Measurements from ENCODE around the gene NKD1.
A peak's percentile ranks its signal among the peaks of the same experiment; 100 is the strongest.

Gene NKD1

DNA sequence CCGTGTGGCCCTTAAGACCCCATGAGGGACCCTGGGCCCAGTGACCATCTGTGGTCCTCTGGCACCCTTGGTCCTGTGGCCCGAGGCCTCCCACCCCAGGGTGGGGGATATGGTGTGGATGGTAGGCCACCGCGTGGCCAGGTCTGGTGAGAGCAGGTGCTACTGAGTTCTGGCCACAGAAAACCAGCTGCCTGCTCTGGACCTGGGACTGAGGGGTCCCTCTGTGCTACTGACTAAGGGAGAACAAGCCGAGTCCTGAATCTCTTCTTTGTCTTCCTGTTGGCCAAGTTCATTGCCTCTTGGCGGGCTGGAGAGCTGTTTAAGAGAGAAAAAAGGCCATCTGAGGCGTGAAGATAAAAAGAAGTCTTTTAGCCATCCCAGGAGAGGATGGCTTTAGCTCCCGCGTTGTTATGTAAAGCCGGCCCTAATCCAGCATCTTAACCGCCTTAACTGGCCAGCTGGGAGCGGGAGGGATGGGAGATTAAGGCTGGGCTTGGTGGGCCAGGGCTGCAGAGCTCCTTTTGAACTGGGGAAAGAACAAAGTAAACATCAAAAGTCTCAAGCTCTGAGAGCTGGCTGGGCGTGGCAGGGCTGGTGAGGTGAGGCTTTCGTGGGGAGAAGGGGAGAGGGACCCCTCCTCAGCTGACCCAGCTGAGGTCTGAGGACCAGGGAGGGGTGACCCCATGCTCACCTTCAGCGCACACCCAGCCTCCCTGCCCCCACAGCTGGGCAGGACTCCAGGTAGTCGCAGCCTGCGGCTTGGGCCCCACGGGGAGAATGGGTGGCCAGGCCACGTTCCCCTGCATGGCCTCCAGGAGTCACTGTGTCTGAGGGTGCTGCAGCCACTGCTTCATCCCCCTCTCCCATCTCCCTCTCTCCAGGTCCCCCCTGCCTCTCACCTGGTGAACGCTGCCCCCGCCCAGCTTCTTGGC is 62.4 kb downstream of the NKD1 start:
- DNase-seq = peak in 17 of 58 donors; percentile 11 to 72 (median 30)

DNA sequence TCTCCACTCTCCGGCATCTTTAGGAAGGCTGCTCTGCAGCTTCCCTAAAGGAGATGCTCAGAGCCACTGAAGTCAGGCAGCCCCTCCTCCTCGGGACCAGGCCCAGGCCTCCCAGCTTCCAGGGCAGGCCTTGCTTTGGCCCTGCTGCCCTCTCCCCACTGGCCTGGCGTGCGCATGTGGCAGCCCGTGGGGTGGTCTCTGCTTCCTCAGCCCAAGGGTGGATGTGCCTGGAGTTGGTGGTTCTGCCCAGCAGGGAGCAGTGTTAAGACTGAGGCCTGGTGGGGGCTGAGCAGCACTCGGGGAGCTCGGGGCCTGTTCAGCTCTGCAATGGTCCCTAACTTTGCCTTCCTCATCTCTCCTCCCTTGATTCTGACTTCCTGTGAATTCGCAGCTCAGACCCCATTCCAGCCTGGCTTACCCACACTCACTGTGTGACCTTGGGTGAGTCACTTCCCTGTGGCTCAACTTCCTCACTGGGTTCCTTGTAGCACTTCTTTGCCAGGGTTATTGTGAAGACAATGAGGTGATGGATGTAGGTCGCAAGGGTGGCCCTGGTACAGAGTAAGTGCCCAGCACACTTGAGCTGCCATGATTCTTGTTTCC is 63.2 kb downstream of the NKD1 start:
- DNase-seq = no peak

DNA sequence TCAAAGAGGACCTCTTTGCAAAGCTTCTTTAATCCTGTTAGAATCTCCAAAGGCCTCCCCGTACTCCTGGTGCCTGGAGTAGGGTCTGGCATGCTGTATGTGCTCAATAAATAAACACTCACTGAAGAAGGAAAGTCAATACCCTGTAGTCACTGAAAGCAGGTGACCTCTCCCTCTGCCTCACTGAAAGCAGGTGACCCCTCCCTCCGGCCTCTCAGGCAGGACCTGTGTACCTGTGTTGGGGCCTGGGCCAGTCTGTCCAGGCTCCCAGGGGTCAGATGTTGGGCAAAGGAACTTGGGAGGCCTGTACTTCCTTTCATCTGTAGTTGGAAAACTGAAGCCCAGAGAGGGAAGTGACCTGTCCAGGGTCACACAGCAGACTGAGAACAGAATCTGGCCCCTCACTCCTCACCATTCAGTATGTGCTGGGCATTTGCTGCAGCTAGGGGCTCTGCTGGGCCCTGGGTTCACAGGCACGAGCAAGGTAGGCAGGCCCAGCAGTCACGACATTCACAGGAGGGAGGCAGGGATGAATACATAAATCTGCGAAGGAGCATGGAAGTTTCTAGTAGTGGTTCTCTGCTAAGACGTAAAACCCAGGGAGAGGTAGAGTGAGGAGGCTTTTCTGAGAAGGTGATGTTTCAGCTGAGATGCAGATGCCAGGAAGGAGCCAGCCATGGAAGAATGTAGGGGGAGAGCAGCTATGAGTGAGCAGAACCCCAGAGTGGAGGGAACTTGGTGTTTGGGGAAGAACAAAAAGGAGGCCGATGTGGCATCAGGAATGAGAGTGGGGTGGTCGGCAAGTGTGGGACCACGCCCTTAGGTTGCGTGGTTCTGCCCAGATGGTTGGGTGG is 64.0 kb downstream of the NKD1 start:
- DNase-seq = no peak

DNA sequence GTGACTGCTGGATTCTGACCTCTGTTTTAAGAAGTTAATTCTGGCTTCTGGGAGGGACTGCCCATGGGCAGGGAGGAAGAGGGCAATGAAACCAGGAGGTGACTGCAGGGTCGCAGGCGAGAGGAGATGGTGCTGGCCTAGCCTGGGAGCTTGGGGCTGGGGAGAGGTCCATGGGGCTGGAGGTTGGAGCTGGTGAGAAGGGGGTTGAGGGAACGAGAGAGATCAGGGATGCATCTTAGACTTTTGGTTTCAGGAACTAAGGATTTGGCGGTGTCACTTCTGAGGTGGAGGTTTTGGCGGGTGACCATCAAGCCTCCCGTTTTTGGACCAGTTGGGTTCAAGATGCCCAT is 64.6 kb downstream of the NKD1 start:
- DNase-seq = no peak

DNA sequence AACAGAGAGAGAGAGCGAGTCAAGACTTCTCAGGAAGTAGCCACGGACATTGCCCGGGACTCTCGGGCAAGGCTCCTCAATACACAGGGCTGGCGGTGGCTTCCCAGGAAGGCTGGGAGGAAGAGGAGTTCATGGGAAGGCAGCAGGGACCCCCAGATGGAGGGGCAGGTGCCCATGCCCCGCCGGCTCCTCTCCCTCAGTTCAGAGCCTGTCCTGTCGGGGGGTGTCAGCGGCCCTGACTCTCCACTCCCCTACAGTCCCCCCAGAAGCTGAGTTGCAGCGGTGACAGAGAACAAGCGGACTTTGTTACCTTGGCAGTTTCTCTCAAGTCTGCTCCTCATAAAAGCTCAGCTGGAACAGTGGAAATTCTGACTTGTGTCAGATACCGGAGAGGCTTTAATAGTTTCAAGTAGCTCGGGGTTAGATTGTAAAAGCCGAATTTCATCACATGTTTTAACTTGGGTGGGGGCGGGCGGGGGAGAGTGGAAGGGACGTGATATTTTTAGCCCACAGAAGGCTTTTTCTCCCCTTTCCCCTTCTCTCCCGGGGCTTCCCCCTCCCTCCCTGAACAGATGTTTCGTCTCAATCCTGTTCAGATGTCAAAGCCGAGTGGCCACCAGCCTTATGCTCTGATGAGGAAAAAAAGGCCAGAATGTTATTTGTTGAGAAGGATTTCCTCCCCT is 65.2 kb downstream of the NKD1 start:
- no peak for DNase-seq

DNA sequence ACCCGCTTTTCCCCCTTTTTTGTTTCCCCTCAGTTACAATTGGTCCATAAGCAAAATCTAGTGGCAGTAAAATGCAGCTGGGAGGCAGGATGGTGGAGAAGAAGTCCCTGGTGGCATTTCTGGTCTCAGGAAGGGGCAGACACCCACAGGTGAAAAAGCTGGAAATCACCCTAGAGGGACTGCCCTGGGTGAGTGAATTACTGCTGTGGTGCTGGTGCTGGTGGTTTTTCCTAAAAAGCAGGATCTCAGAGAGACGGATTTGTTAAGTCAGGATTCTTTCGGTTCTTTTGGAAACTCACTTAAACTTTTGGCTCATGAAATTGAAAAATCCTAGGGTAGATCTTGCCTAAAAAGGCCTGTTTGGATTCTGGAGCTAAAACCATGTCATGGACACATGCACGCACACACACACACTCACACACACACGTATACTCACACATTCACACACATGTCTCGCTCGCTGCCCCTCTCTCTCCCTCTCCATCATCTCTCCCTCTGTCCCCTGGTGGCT is 65.8 kb downstream of the NKD1 start:
- no peak for DNase-seq

DNA sequence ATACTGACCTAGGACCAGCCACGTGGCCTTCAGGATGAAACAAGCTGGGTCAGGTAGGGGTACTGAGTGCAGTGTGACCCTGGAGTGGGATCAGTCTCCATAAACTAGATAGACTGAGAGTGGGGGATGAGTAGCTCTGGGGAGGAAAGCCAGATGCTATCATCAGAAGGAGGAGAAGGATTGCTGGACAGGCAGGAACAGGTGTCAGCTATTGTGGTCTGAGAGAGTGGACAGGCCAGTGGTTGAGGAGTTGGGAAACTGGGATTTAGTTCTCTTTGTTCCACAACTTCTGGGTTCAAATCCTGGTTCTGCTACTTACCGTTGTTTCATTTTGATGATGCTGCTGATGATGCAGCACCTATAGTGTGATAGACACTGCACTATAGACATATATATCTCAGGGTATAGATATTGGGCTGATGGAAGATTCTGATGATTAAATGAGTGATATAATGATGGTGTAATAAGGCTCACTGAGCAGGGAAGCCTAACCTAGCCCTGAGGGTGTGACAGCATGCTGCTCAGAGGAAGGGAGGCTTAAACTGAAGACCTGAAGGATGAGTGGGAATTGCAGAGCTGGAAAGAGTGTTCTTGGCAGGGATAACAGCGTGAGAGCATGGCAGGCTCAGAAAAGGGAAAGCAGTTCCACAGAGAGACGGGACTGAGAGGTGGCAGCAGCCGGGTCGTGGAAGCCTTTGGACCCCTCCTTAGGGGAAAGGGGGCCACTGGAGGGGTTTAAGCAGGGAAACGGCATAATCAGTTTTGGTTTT is 66.9 kb downstream of the NKD1 start:
- DNase-seq = no peak

DNA sequence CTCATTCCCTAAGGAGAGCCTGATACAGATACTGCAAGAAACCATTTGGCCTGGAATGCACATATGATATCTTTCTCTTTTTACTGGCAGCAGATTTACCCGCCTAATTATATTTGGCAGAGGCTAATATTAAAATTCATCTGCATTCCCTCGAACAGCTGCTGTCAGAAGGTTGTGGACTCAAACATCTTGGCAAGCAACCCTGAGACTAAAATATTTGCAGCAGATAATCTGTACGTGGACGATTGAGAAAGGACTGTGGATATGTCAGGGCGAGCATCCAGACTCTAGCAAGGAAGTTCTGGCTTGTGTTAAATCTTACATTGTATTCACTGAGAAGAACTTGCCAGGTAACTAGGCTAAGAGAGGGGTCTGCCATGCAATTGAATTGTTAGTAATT is 67.7 kb downstream of the NKD1 start:
- DNase-seq = no peak

DNA sequence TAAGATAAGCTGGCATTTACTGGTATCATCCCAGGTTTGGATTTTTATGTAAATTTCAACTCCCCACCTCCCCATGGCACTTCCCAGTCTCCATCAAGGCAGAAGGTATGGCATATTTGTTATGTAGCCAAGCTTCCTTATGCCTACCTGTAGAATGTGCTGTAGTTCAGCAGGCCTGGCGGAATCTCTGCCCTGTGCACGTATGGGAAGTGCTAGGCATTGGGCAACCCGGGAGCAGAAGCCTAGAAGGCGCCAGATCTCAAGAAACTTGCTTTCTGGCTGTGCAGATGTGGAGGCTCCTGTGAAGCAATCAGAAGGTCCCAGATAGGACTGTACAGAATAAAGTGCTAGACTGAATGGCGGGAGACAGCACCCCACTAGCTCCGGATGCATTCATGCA is 68.2 kb downstream of the NKD1 start:
- DNase-seq = no peak

DNA sequence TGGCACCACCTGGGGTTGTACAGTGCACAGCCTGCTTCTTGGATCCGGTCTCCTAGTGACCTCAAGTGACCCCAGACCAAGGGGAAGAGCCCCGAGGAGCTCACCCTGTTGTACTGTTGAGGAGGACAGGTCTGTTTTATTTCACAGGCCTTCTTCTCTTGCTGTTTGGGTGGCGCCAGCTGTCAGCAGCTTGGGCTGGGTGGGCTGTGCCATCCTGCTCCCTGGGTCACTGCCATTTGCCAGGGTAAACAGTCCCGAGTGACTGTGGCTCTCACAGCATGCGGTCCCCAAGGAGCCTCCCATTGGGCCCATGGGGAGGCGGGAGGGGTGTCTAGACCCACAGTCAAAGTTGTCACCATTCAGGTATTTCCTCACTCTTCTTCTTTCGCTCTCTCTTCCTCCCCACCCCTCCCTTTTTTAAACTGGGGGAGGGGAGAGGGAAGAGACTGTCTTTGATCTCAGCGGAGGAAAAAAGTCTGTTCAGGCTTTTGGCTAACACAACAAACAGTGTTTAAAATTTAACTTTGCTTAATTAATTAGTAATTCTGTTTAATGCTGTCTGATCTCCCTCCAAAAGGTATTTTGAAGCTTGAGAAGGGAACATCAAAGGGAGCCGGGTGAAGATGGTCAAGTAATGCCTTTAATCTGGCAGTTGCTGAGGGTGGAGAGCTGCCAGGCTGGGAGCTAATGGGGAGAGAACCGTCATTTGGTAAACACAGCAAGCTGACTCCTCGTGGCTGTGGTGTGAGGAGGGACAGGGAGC is 68.9 kb downstream of the NKD1 start:
- DNase-seq = no peak

DNA sequence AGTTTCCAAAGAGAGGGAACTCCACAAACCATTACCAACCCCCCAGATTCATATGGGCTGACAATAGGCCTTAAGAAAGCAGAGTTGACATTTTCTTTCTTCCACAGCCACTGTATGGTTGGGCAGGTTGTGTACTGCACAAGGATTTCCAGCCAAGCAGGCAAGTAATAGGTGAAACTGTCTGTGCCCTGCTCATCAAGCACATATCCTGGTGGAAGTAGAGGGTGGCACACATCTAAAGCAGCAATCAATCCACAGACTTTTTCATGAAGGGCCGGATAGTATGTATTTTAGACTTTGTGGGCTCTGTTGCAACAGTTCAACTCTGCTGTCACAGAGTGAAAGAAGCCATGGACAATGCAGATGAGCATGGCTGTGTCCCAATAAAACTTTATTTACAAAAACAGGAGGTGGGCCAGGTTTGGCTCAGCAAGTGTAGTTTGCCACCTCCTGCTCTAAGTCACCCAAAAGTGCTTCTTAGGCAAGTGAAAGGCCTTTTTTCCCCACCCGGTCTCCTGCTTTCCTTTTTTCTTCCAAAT is 69.5 kb downstream of the NKD1 start:
- no peak for DNase-seq

DNA sequence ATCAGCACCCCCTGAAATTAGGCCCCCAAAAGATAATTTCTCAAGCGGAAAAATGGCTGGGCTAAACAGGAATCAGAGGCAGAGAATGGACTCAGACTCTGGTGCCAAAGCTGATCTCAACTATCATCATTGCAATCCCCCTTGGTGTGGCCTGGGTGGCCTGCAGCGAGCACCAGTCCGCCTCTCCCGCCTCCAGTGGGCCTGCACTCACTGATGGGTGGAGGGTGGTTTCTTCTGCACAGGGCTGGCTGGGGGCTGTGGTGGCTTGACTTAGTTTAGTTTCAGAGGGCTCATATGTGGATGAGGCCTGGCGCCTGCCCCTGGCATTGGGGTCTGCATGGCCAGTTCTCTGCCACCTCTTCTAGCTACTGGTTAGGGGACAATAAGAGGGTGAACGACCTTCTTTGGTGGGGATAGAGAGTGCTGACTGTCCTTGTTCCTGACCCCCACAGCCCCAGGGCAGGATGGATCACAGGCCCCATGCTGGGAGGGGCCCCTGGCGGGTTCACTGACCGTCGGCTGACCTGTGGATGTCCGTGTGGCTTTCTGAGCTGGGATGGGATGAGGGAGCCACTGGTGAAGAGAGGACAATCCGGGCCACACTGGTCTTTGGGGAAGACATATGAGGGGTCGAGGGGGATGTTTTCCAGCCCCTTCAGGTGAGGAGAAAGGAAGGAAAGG is 70.2 kb downstream of the NKD1 start:
- DNase-seq = no peak

DNA sequence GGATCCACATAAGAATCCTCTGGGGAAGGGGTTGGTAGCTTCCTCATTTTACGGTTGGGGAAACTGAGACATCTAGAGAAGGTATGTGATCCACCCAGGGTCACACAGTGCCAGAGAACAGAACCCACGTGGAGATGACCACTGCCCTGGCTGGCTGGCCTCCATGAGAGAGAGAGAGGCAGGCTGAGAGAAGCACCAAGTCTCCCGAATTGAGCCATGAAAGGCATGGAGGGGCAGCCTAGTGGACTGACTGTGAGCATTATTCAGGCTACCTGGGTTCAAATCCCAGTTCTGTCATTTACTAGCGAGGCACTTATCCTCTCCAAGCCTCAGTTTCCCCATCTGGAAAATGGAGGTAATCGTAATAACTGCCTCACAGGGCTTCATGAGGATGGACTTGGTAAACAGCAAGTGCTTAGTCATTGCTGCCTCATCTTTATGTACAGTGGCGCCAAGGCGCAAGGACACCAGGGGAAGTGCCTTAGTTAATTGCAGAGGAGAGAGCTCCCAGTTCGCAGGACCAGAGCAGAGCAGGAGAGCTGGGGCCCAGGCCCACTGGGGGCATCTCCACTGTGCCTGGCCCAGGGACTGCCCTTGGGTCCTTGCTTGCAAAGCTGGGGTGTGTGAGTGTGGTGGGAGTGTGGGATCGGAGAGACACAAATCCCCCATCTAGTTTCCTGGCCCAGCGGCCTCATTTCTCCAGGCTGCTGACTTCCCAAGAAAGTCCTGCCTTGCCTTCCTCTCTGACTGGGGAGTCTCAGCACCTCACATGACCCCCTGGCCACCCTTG is 71.7 kb downstream of the NKD1 start:
- DNase-seq = no peak

DNA sequence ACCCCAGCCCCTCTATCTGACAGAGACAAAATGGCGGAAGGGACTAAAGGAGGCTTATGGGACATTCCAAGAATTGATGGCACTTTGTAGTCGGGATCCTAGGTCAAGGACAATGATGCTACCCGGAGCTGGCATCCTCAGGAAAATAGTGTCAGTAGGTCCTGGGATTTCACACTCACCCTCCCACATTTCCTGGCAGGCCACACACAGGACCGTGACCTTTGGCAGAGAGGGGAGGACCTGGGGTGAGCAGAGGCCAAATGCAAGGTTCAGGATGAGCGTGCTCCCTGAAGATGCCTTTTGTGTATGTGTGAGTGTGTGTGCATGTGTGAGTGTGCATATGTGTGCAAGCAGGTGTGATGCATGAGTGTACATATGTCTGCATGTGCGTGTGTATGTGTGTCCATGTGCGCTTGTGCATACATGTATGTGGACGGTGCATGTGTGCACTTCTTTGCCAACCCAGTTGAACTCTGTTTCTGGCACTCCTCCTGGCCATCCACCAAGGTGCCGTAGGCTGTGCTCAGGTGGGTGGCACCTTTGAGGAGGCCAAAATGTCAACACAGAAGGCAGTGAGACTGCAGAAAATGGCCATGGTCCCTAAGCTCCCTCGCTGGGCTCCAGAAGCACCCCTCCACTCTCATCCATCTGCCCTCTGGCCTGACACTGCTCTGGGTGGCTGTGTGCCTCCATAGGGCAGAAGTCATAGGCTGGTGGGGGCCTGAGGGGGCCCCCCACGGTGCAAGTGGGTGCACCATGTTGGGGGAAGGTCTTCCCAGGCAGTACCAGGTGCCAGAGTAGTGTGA is 72.7 kb downstream of the NKD1 start:
- no peak for DNase-seq

DNA sequence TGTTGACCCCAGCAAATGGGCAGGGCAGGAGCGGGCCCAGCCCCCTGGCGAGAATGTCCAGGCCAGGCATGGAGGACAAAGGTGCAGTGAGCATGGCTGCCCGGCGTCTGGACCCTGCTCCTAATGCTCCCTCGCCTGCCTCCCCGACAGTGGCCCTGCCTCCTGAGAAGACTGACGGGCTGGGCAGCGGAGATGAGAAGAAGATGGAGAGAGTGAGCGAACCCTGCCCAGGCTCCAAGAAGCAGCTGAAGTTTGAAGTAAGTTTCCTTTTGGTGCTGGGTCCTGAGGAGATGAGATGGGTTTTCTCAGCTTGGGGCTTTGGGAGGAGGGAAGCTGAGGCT is 73.2 kb downstream of the NKD1 start:
- no peak for DNase-seq

DNA sequence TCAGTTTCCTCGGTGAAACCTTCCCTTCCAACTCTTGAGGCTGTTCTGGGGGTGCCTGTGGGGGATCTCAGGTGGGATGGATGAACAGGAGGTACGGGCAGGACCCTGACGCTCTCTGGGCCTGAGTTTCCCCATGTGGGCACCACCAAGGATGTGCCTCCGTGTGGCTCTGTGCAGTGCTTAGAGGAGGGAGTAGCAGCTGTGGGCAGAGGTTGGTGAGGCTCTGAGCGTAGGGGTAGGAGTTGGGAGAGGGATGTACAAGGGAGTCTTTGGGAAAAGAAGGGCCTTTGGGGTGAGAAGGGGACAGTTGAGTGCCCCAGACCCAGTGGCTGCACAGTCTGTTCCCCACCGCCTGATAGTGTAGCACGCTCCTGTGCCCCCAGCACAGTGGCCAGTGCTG is 73.8 kb downstream of the NKD1 start:
- no peak for DNase-seq

Measured in anterior cingulate cortex (tissue), 58 donors.